ENCODE data around the gene ABCC6.
"Not testable (repeated sequence)": the region's sequence is repeated elsewhere in the genome, so short reads cannot be mapped to it uniquely, and the experiment has no call there.

The ABCC6 gene

DNA sequence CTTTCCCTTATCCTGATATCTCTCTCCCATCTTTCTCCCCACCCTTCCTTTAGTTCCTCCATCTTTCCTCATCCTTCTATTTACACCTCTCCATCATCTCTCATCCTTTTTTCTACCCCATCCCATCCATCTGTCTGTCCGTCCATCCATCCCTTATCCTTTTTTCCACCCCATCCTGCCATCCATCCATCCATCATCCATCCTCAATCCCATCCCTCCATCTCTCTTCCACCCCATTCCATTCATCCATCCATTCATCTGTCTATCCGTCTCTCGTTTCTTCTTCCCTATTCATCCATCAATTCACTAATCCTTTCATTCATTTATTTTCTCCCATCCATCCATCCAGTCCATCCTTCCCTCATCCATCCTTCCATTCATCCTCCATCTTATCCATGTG is 68.1 kb downstream of the ABCC6 start:
- no peak overlapping the region for H3K27ac ChIP-seq (ENCODE audit: low read depth, low read length)
- peaks cover 16% of the 10 kb centered on the region for H3K4me1 ChIP-seq (ENCODE audit: insufficient read depth, low read length)
- no peaks in the 10 kb centered on the region for H3K27me3 ChIP-seq (ENCODE audit: control insufficient read depth in 1 of 2, insufficient read depth in 2 of 2, low read length in 2 of 2)
- H3K36me3 ChIP-seq (ENCODE audit: insufficient read depth, low read length), result no peaks in the 10 kb centered on the region
- H3K9ac ChIP-seq (ENCODE audit: low read length), result no peak overlapping the region
- peaks cover 3% of the 10 kb centered on the region for H3K9me3 ChIP-seq (ENCODE audit: low read length)
- no peak overlapping the region for H3K4me3 ChIP-seq (ENCODE audit: low read depth in 1 of 2, low read length in 2 of 2)

GRCh38 chr16:16154281-16154951 is 68.9 kb downstream of the ABCC6 start:
- peaks cover 22% of the 10 kb centered on the region for H3K4me1 ChIP-seq (ENCODE audit: insufficient read depth, low read length)
- no peaks in the 10 kb centered on the region for H3K27me3 ChIP-seq (ENCODE audit: control insufficient read depth in 1 of 2, insufficient read depth in 2 of 2, low read length in 2 of 2)
- no peak overlapping the region for H3K27ac ChIP-seq (ENCODE audit: low read depth, low read length)
- peaks cover 3% of the 10 kb centered on the region for H3K9me3 ChIP-seq (ENCODE audit: low read length)
- no peak overlapping the region for H3K9ac ChIP-seq (ENCODE audit: low read length)
- H3K4me3 ChIP-seq (ENCODE audit: low read depth in 1 of 2, low read length in 2 of 2), result no peak overlapping the region
- no peaks in the 10 kb centered on the region for H3K36me3 ChIP-seq (ENCODE audit: insufficient read depth, low read length)

DNA sequence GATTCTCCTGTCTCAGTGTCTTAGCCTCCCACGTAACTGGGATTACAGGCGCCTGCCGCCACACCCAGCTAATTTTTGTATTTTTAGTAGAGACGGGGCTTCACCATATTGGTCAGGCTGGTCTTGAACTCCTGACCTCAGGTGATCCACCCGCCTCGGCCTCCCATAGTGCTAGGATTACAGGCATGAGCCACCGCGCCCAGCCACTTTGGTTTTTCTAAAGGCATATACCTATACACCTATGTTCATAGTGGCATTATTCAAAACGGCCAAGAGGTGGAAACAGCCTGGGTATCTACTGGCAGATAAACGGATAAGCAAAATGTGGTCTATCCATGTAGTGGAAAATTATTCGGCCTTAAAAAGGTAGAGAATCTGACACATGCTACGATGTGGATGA is 70.3 kb downstream of the ABCC6 start:
- peaks cover 31% of the 10 kb centered on the region for H3K4me1 ChIP-seq (ENCODE audit: insufficient read depth, low read length)
- not testable (repeated sequence) for H3K4me3 ChIP-seq (ENCODE audit: low read depth in 1 of 2, low read length in 2 of 2); H3K9ac ChIP-seq (ENCODE audit: low read length); H3K36me3 ChIP-seq (ENCODE audit: insufficient read depth, low read length); H3K27ac ChIP-seq (ENCODE audit: low read depth, low read length); H3K9me3 ChIP-seq (ENCODE audit: low read length); H3K27me3 ChIP-seq (ENCODE audit: control insufficient read depth in 1 of 2, insufficient read depth in 2 of 2, low read length in 2 of 2)

DNA sequence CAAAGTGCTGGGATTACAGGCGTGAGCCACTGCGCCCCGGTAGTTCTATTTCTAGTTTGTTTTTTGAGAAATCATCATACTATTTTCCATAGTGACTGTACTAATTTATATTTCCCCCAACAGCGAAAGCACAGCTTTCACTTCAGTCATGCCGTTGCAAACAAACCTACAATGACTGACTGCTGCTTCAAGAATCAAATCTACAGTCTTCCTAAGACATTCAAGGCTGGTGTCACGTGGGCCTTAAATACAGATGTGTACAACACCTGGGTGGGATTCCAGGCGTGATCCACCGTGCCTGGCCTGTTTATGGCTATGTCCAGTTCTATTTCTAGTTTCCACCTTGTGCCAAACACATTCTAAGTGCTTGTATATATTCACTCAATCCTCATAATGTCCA is 72.0 kb downstream of the ABCC6 start:
- Histone ChIP-seq H3K9me3 (ENCODE audit: low read length) (no peaks in the 10 kb centered on the region), H3K36me3 (ENCODE audit: insufficient read depth, low read length) (no peaks in the 10 kb centered on the region), H3K27me3 (ENCODE audit: control insufficient read depth in 1 of 2, insufficient read depth in 2 of 2, low read length in 2 of 2) (no peaks in the 10 kb centered on the region), H3K27ac (ENCODE audit: low read depth, low read length) (peak overlapping the region; percentile 83), H3K4me1 (ENCODE audit: insufficient read depth, low read length) (peaks cover 31% of the 10 kb centered on the region), H3K4me3 (ENCODE audit: low read depth in 1 of 2, low read length in 2 of 2) (no peak overlapping the region), H3K9ac (ENCODE audit: low read length) (no peak overlapping the region)

DNA sequence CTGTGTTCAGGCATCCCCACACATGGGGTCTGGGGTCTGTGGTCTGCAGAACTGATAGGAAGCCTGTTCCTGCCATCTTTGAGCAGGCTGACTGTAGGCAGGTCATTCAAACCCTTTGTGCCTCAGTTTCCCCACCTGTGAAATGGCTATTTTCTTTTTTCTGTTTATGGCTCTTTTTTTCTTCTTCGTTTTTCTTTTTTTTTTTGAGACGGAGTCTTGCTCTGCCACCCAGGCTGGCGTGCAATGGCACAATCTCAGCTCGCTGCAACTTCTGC is 72.5 kb downstream of the ABCC6 start:
- Histone ChIP-seq H3K36me3 (ENCODE audit: insufficient read depth, low read length) (no peaks in the 10 kb centered on the region), H3K9me3 (ENCODE audit: low read length) (no peaks in the 10 kb centered on the region), H3K4me1 (ENCODE audit: insufficient read depth, low read length) (peaks cover 31% of the 10 kb centered on the region), H3K27me3 (ENCODE audit: control insufficient read depth in 1 of 2, insufficient read depth in 2 of 2, low read length in 2 of 2) (no peaks in the 10 kb centered on the region), H3K27ac (ENCODE audit: low read depth, low read length) (peak overlapping the region; percentile 83), H3K4me3 (ENCODE audit: low read depth in 1 of 2, low read length in 2 of 2) (peak overlapping the region; percentile 15 to 41), H3K9ac (ENCODE audit: low read length) (no peak overlapping the region)

- H3K9ac ChIP-seq (ENCODE audit: low read length), result peak overlapping the region; percentile 7
- peak overlapping the region; percentile 83 for H3K27ac ChIP-seq (ENCODE audit: low read depth, low read length)
- H3K9me3 ChIP-seq (ENCODE audit: low read length), result no peaks in the 10 kb centered on the region
- no peaks in the 10 kb centered on the region for H3K27me3 ChIP-seq (ENCODE audit: control insufficient read depth in 1 of 2, insufficient read depth in 2 of 2, low read length in 2 of 2)
- H3K4me1 ChIP-seq (ENCODE audit: insufficient read depth, low read length), result peaks cover 31% of the 10 kb centered on the region
- H3K36me3 ChIP-seq (ENCODE audit: insufficient read depth, low read length), result no peaks in the 10 kb centered on the region
- peak overlapping the region; percentile 15 to 41 for H3K4me3 ChIP-seq (ENCODE audit: low read depth in 1 of 2, low read length in 2 of 2)
Observed at GRCh38 chr16:16150117-16150877, 73.0 kb downstream of the ABCC6 start.

- Histone ChIP-seq H3K4me1 (ENCODE audit: insufficient read depth, low read length) (peaks cover 31% of the 10 kb centered on the region), H3K27me3 (ENCODE audit: control insufficient read depth in 1 of 2, insufficient read depth in 2 of 2, low read length in 2 of 2) (no peaks in the 10 kb centered on the region), H3K4me3 (ENCODE audit: low read depth in 1 of 2, low read length in 2 of 2) (peak overlapping the region in 1 of 2 donors; percentile 41), H3K9me3 (ENCODE audit: low read length) (no peaks in the 10 kb centered on the region), H3K9ac (ENCODE audit: low read length) (peak overlapping the region; percentile 7), H3K36me3 (ENCODE audit: insufficient read depth, low read length) (no peaks in the 10 kb centered on the region), H3K27ac (ENCODE audit: low read depth, low read length) (peak overlapping the region; percentile 83)
Observed at GRCh38 chr16:16149710-16150116, 73.6 kb downstream of the ABCC6 start.

DNA sequence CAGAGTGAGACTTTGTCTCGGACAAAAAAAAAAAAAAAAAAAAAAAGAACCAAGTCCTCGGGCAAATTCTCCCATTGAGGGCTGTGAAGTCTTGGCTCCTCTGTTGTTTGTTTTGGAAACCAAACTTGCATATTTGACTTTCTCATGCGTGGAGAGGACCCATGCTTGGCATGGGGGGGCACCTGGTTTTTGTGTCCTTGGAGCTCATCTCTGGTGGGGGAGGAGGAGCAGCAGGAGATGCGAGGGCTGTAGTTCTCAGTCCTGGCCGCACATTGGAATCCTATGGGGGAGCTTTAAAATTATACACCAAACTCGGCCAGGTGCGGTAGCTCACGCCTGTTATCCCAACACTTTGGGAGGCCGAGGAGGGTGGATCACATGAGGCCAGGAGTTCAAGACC is 74.5 kb downstream of the ABCC6 start:
- no peak overlapping the region for H3K4me3 ChIP-seq (ENCODE audit: low read depth in 1 of 2, low read length in 2 of 2)
- peak overlapping the region; percentile 83 for H3K27ac ChIP-seq (ENCODE audit: low read depth, low read length)
- H3K27me3 ChIP-seq (ENCODE audit: control insufficient read depth in 1 of 2, insufficient read depth in 2 of 2, low read length in 2 of 2), result no peaks in the 10 kb centered on the region
- no peaks in the 10 kb centered on the region for H3K36me3 ChIP-seq (ENCODE audit: insufficient read depth, low read length)
- no peak overlapping the region for H3K9ac ChIP-seq (ENCODE audit: low read length)
- H3K9me3 ChIP-seq (ENCODE audit: low read length), result no peaks in the 10 kb centered on the region
- H3K4me1 ChIP-seq (ENCODE audit: insufficient read depth, low read length), result peaks cover 31% of the 10 kb centered on the region

- not testable (repeated sequence) for H3K9ac ChIP-seq (ENCODE audit: low read length); H3K4me3 ChIP-seq (ENCODE audit: low read depth in 1 of 2, low read length in 2 of 2); H3K27ac ChIP-seq (ENCODE audit: low read depth, low read length); H3K9me3 ChIP-seq (ENCODE audit: low read length); H3K27me3 ChIP-seq (ENCODE audit: control insufficient read depth in 1 of 2, insufficient read depth in 2 of 2, low read length in 2 of 2); H3K36me3 ChIP-seq (ENCODE audit: insufficient read depth, low read length)
- H3K4me1 ChIP-seq (ENCODE audit: insufficient read depth, low read length), result peaks cover 31% of the 10 kb centered on the region
Observed at GRCh38 chr16:16148000-16148599, 75.2 kb downstream of the ABCC6 start.

- Histone ChIP-seq H3K4me1 (ENCODE audit: insufficient read depth, low read length) (peaks cover 31% of the 10 kb centered on the region), H3K27me3 (ENCODE audit: control insufficient read depth in 1 of 2, insufficient read depth in 2 of 2, low read length in 2 of 2) (no peaks in the 10 kb centered on the region), H3K9me3 (ENCODE audit: low read length) (no peaks in the 10 kb centered on the region), H3K36me3 (ENCODE audit: insufficient read depth, low read length) (peaks cover 3% of the 10 kb centered on the region), H3K4me3 (ENCODE audit: low read depth in 1 of 2, low read length in 2 of 2) (no peak overlapping the region), H3K9ac (ENCODE audit: low read length) (no peak overlapping the region), H3K27ac (ENCODE audit: low read depth, low read length) (no peak overlapping the region)
Observed at GRCh38 chr16:16147316-16147999, 75.8 kb downstream of the ABCC6 start.

- peaks cover 30% of the 10 kb centered on the region for H3K4me1 ChIP-seq (ENCODE audit: insufficient read depth, low read length)
Observed at GRCh38 chr16:16146380-16147315, 76.6 kb downstream of the ABCC6 start.

More at GRCh38 chr16:16146380-16147315, 76.6 kb downstream of the ABCC6 start:
- H3K27me3 ChIP-seq (ENCODE audit: control insufficient read depth in 1 of 2, insufficient read depth in 2 of 2, low read length in 2 of 2), result no peaks in the 10 kb centered on the region
- no peaks in the 10 kb centered on the region for H3K9me3 ChIP-seq (ENCODE audit: low read length)
- peaks cover 11% of the 10 kb centered on the region for H3K36me3 ChIP-seq (ENCODE audit: insufficient read depth, low read length)
- H3K27ac ChIP-seq (ENCODE audit: low read depth, low read length), result no peak overlapping the region
- no peak overlapping the region for H3K9ac ChIP-seq (ENCODE audit: low read length)
- no peak overlapping the region for H3K4me3 ChIP-seq (ENCODE audit: low read depth in 1 of 2, low read length in 2 of 2)
